Large intestine (tissue), 12 donors: ENCODE measurements around the gene SCGB3A1. TPM values are rescaled to one million over a fixed set of nuclear protein-coding genes. Genes with fewer than 3 reads are reported as not detected.

Experiments
- DNase-seq, 2 donors: peaks; one replicate each; pipeline versions ENCODE4 v3.0.0 to v3.0.0-alpha.2; 2013
- H3K27ac ChIP-seq: one replicate; pipeline ENCODE4 v1.5.1; 2013; ENCODE audit warnings: low read length
- H3K27me3 ChIP-seq: 2 replicates; pipeline ENCODE4 v1.6.1; 2013; ENCODE audit warnings: low read length; ENCODE audit not compliant: control insufficient read depth, insufficient read depth
- H3K36me3 ChIP-seq: 2 replicates; pipeline ENCODE4 v1.6.1; 2013; ENCODE audit warnings: low read length; ENCODE audit not compliant: control insufficient read depth, insufficient read depth
- H3K4me1 ChIP-seq: one replicate; pipeline ENCODE4 v1.6.1; 2013; ENCODE audit warnings: low read length; ENCODE audit not compliant: control insufficient read depth, insufficient read depth
- H3K4me3 ChIP-seq: one replicate; pipeline ENCODE4 v1.5.1; 2013; ENCODE audit warnings: low read length
- H3K9me3 ChIP-seq: one replicate; pipeline ENCODE4 v1.6.1; 2013; ENCODE audit warnings: mild to moderate bottlenecking, low read depth, low read length, moderate library complexity; ENCODE audit not compliant: control insufficient read depth
- WGBS: methylation state at CpG from one replicate; pipeline ENCODE4 v1.1.5; 2013; ENCODE audit warnings: low lambda C conversion rate; ENCODE audit not compliant: insufficient coverage; 5-methylcytosine and 5-hydroxymethylcytosine counted together
- long read RNA-seq, 11 donors: transcript quantifications; one replicate each; lab custom pipeline, GENCODE V29; 2026
- polyA plus RNA-seq: library from polyadenylated mRNA; unstranded; fragments of 120-200 nt; gene quantifications from one replicate; pipeline ENCODE4 v1.2.1, GENCODE V29; 2013

Gene SCGB3A1
- polyA plus RNA-seq: 0.25 TPM
- long read RNA-seq, donor 1: 0 reads
- long read RNA-seq, donor 2, partial matches to known transcripts: 0 of 2 reads
- long read RNA-seq, donor 2, other reads (novel, unspliced or antisense): 0 of 2 reads
- long read RNA-seq, donor 3: 0 reads
- long read RNA-seq, donor 4: 0 reads
- long read RNA-seq, donor 5, partial matches to known transcripts: 0 of 2 reads
- long read RNA-seq, donor 5, other reads (novel, unspliced or antisense): 0 of 2 reads
- long read RNA-seq, donor 6, partial matches to known transcripts: 0 of 1 reads
- long read RNA-seq, donor 6, other reads (novel, unspliced or antisense): 0 of 1 reads
- long read RNA-seq, donor 7, partial matches to known transcripts: 0 of 1 reads
- long read RNA-seq, donor 7, other reads (novel, unspliced or antisense): 0 of 1 reads
- long read RNA-seq, donor 8: 0 reads
- long read RNA-seq, donor 9, partial matches to known transcripts: 0 of 1 reads
- long read RNA-seq, donor 9, other reads (novel, unspliced or antisense): 0 of 1 reads
- long read RNA-seq, donor 10, partial matches to known transcripts: 0 of 1 reads
- long read RNA-seq, donor 10, other reads (novel, unspliced or antisense): 0 of 1 reads
- long read RNA-seq, donor 11: 0 reads

GRCh38 chr5:180591311-180591887 lies at the start of gene SCGB3A1:
TSS of gene SCGB3A1 (minus strand) at chr5:180591499. CDS start at chr5:180591462, 37 bp downstream.
- Histone ChIP-seq H3K4me1 (no peaks in the 10 kb centered on the region), H3K36me3 (no peaks in the 10 kb centered on the region), H3K4me3 (no peak within 1 kb of the TSS), H3K27me3 (peaks cover 65% of the 10 kb centered on the region), H3K27ac (no peak within 1 kb of the TSS), H3K9me3 (no peaks in the 10 kb centered on the region)
- no peak for DNase-seq
- no CpG with 5 or more reads among the region's 60 CpGs for WGBS

DNA sequence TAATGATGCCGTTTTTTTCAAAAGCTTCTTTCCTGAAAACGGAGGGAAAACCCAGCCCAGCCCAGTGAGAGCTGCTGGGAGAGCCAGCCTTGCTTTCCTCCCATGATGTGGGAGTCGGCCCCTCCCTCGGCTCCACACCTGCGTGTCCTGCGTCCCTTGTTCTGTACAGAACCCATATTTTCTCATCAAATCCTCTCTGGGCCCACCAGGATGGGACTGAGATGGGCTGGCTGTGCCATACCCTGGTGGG lies 49.2 kb upstream of the SCGB3A1 start:
- H3K27ac ChIP-seq: no peak overlapping the region
- WGBS: 80% methylated on average over 1 of the region's 6 CpGs
- H3K4me1 ChIP-seq: no peaks in the 10 kb centered on the region
- no peak overlapping the region for H3K4me3 ChIP-seq
- H3K27me3 ChIP-seq: peaks cover 5% of the 10 kb centered on the region
- no peak for DNase-seq
- H3K9me3 ChIP-seq: no peaks in the 10 kb centered on the region
- H3K36me3 ChIP-seq: no peaks in the 10 kb centered on the region

DNA sequence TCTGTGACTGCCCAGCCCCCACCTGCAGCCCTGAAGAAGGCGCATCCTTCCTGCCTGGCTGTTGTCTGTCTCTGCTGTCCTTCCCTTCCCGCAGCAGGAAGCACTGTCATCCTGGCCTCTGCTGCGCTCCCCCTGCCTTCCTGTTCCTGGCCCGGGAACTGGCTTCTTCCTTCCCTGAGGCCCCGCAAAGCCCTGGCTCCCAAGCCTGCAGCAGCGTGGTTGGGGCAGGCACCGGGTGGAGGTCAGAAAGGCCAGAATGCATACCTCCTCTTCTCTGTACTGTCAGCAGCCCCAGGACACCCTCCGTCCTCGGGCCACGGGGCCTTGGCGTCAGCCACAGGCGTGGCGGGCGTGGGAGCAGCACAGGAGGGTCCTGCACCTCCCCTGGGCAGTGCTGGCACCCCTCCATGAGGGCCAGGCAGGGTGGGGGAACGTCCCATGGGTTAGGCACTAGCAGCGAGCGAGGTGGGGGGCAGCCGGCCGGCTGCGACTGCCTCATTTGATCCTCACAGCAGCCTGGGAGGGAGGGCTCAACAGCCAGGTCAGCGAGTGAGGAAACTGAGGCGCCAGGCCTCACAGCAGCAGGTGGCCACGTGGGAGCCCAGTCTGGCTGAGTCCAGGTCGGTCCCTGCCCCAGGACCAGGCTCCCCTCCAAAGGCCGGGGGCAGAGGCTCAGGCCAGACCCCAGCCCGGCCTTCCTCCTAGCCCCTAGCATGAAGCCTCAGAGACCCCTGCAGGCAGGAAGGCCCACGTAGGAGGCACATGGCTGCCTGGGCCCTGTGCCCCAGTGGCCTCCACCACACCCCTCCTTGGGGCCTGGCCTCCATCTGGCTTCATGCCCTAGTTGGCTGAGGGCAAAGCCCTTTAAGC lies 48.7 kb upstream of the SCGB3A1 start:
- WGBS: no CpG with 5 or more reads among the region's 27 CpGs
- Histone ChIP-seq H3K4me1 (no peaks in the 10 kb centered on the region), H3K36me3 (no peaks in the 10 kb centered on the region), H3K9me3 (no peaks in the 10 kb centered on the region), H3K4me3 (no peak overlapping the region), H3K27me3 (peaks cover 1% of the 10 kb centered on the region), H3K27ac (no peak overlapping the region)
- no peak for DNase-seq

DNA sequence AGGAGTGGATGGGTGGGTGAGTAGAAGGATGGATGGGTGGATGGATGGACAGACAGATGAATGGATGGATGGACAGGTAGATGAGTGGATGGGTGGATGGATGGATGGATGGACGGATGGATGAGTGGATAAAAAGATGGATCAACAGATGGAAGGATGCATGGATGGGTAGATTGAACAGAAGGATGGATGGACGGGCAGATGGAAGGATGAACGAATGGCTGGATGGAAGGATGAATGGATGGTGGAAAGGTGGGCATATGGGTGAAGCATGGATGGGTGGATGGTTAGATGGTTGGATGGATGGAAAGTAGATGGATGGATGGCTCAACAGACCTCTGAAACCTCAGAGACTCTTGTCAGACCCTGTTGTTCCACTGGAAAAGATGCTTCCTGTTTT lies 48.0 kb upstream of the SCGB3A1 start:
- Histone ChIP-seq H3K36me3 (no peaks in the 10 kb centered on the region), H3K9me3 (no peaks in the 10 kb centered on the region), H3K27ac (no peak overlapping the region), H3K4me1 (no peaks in the 10 kb centered on the region), H3K4me3 (no peak overlapping the region), H3K27me3 (no peaks in the 10 kb centered on the region)
- no peak for DNase-seq
- 63% methylated on average over 3 of the region's 3 CpGs for WGBS

DNA sequence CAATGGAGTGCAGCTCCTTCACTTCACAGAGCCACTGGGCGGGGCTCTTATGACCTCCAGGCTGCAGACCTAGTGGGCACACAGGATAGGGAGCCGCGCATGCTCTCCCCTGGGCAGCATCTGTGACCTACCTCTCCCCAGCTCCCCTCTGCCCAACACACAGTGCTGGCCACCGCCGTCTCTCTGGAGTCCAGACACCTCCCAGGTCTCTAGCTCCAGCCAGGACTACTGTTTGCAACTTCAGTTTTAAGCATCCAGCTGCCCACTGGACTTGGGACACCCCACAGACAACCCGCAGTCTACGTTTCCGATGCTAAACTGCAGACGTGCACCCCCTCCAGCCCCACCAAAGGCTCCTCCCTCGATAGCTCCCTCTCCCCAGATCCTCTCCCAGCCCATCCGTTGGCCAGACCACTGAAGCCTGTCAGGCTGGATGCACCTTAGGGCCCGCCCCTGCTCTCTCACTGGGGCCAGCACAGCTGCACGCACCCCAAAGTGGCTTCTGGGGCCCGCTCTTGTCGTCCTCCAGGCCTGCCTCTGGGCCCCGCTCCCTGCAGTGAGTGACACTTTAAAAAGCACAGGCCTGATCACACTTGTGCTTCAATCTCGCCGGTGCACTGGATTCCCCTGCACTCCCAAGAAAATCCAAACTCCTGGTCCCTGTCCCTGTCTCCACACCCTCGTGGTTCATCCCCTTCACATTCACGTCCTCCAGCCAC lies 46.8 kb upstream of the SCGB3A1 start:
- Histone ChIP-seq H3K27me3 (no peaks in the 10 kb centered on the region), H3K36me3 (no peaks in the 10 kb centered on the region), H3K4me3 (no peak overlapping the region), H3K4me1 (no peaks in the 10 kb centered on the region), H3K9me3 (no peaks in the 10 kb centered on the region), H3K27ac (no peak overlapping the region)
- WGBS: no CpG with 5 or more reads among the region's 20 CpGs
- DNase-seq: no peak

GRCh38 chr5:180636403-180637075 lies 45.2 kb upstream of the SCGB3A1 start:
- H3K27me3 ChIP-seq: no peaks in the 10 kb centered on the region
- no peaks in the 10 kb centered on the region for H3K36me3 ChIP-seq
- WGBS: no CpG with 5 or more reads among the region's 18 CpGs
- H3K4me1 ChIP-seq: no peaks in the 10 kb centered on the region
- DNase-seq: no peak
- no peaks in the 10 kb centered on the region for H3K9me3 ChIP-seq
- H3K27ac ChIP-seq: no peak overlapping the region
- H3K4me3 ChIP-seq: no peak overlapping the region

GRCh38 chr5:180636016-180636402 lies 44.7 kb upstream of the SCGB3A1 start:
- Histone ChIP-seq H3K27me3 (no peaks in the 10 kb centered on the region), H3K4me3 (no peak overlapping the region), H3K9me3 (no peaks in the 10 kb centered on the region), H3K4me1 (no peaks in the 10 kb centered on the region), H3K27ac (no peak overlapping the region), H3K36me3 (no peaks in the 10 kb centered on the region)
- 90% methylated on average over 4 of the region's 8 CpGs for WGBS
- no peak for DNase-seq

DNA sequence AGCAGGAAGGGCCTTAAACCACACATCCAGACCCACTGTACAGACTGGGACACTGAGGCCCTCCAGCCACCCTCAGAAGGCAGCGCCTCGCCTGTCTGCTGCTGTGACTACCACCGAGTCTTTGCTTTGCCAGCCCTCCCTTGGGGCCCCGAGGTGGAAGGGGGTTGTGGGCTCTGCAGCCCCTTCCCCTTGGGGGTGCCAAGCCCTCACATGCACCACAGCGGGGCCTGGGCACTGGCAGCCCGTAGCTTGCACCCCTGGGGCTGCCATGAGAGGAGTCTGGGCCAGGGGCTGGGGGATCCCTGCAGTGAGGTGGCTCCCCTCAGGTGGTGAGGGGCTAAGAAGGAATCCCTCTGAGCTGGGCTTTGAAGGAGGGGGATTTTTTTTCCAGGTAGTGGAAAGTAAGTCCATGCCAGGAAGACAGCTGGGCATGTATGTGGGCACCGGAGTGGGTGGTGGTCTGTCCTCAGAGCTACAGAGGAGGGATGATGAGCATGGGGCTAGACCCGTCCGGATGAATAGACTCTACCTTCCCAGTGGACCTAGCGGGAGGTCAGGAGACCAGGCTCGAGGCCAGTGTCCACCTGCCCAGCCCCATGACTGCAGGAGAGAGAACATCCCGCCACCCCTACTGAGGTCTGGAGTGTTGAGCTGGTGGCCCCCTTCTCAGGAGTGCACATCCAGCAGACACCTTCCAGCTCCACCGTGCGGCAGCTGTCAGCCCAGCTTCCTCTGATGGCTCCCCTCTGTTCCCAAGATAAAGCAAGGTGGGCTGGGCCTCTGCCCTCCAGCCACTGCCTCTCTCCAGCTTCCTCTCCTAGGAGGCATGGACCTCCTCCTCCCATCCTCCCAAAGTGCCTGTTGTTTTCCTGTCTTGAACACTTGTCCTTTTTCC lies 42.2 kb upstream of the SCGB3A1 start:
- Histone ChIP-seq H3K36me3 (no peaks in the 10 kb centered on the region), H3K4me3 (no peak overlapping the region), H3K27me3 (no peaks in the 10 kb centered on the region), H3K27ac (no peak overlapping the region), H3K9me3 (no peaks in the 10 kb centered on the region), H3K4me1 (no peaks in the 10 kb centered on the region)
- no peak for DNase-seq
- no CpG with 5 or more reads among the region's 14 CpGs for WGBS

GRCh38 chr5:180632768-180633167 lies 41.5 kb upstream of the SCGB3A1 start:
- WGBS: no CpG with 5 or more reads among the region's 10 CpGs
- Histone ChIP-seq H3K27ac (no peak overlapping the region), H3K9me3 (no peaks in the 10 kb centered on the region), H3K27me3 (no peaks in the 10 kb centered on the region), H3K36me3 (no peaks in the 10 kb centered on the region), H3K4me1 (no peaks in the 10 kb centered on the region), H3K4me3 (no peak overlapping the region)
- DNase-seq: no peak
